ENCODE measurements around the gene ACTR8. TPM values are rescaled to one million over a fixed set of nuclear protein-coding genes. Genes with fewer than 3 reads are reported as not detected.

ACTR8 gene
- polyA plus RNA-seq, 5 donors = 34.7 to 49.1 (median 43.8) TPM

- DNase-seq = no peak
These were observed 44.6 kb downstream of the ACTR8 start for GRCh38 chr3:53837331-53837730.

- no peak for DNase-seq
These were observed 45.7 kb downstream of the ACTR8 start for GRCh38 chr3:53836084-53836872.

- DNase-seq = no peak
These were observed 46.7 kb downstream of the ACTR8 start for GRCh38 chr3:53835257-53835656.

GRCh38 chr3:53834429-53835095 is 47.4 kb downstream of the ACTR8 start:
- DNase-seq = no peak

- DNase-seq = no peak
These were observed 48.3 kb downstream of the ACTR8 start for GRCh38 chr3:53833700-53834099.

GRCh38 chr3:53833053-53833645 is 48.8 kb downstream of the ACTR8 start:
- DNase-seq = no peak

GRCh38 chr3:53830944-53831343 is 51.0 kb downstream of the ACTR8 start:
- no peak for DNase-seq

- DNase-seq = no peak
These were observed 52.3 kb downstream of the ACTR8 start for GRCh38 chr3:53829605-53830004.

GRCh38 chr3:53828581-53828980 is 53.4 kb downstream of the ACTR8 start:
- no peak for DNase-seq

GRCh38 chr3:53826048-53826447 is 55.9 kb downstream of the ACTR8 start:
- no peak for DNase-seq

GRCh38 chr3:53824795-53825194 is 57.2 kb downstream of the ACTR8 start:
- no peak for DNase-seq

- DNase-seq = no peak
These were observed 57.8 kb downstream of the ACTR8 start for GRCh38 chr3:53823956-53824657.

GRCh38 chr3:53823026-53823955 is 58.7 kb downstream of the ACTR8 start:
- no peak for DNase-seq

GRCh38 chr3:53822331-53822741 is 59.6 kb downstream of the ACTR8 start:
- no peak for DNase-seq

GRCh38 chr3:53821631-53822121 is 60.3 kb downstream of the ACTR8 start:
- no peak for DNase-seq

GRCh38 chr3:53820756-53821580 is 61.0 kb downstream of the ACTR8 start:
- DNase-seq = no peak

GRCh38 chr3:53820084-53820483 is 61.9 kb downstream of the ACTR8 start:
- no peak for DNase-seq

GRCh38 chr3:53819163-53819868 is 62.6 kb downstream of the ACTR8 start:
- no peak for DNase-seq

Measured in right lung (tissue), 5 donors.